Measurements from ENCODE around the gene CACNA1C. TPM values are rescaled to one million over a fixed set of nuclear protein-coding genes. Genes with fewer than 3 reads are reported as not detected.

CACNA1C gene
- total RNA-seq, 3 donors from 2014 or later, result 2.6 to 11.8 (median 9.5) TPM

DNA sequence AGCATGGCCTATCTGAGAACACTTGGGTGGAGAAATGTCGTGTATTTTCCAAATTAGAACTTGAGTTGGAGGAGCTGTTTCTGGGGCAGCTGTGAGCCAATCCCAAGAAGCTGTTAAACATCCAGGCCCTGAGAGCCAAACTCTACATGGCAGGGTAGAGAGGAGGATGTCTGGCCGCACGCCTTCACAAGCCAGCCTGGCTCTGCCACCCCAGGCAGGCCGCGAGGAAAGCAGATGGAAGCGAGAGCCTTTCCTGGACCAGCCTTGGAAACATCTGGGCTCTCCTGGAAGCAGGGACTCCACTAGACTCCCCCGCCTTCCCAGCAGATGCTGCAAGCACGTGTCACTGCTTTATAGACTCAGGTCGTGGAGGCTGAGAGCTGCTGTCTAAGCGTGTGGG is 429.2 kb downstream of the CACNA1C start:
- no peaks in the 10 kb centered on the region for H3K4me1 ChIP-seq
- H3K9me3 ChIP-seq, result no peaks in the 10 kb centered on the region
- no peak for DNase-seq (ENCODE audit: low spot score in 2 of 2)
- H3K4me3 ChIP-seq, result no peak overlapping the region
- H3K36me3 ChIP-seq, result no peaks in the 10 kb centered on the region
- no peak overlapping the region for H3K27ac ChIP-seq
- TF ChIP-seq CTCF (IDR thresholded peaks at IDR 0.05) (no peak), POLR2AphosphoS5 (IDR thresholded peaks at IDR 0.05) (no peak), POLR2A (IDR thresholded peaks at IDR 0.05) (no peak)
- intact Hi-C loops (cut with DNase I; ENCODE audit: low total_unique reads), result no loop called here
- no peaks in the 10 kb centered on the region for H3K27me3 ChIP-seq

- no peaks in the 10 kb centered on the region for H3K4me1 ChIP-seq
- H3K9me3 ChIP-seq, result no peaks in the 10 kb centered on the region
- intact Hi-C loops (cut with DNase I; ENCODE audit: low total_unique reads), result no loop called here
- no peak for DNase-seq (ENCODE audit: low spot score in 2 of 2)
- H3K27ac ChIP-seq, result no peak overlapping the region
- no peak for TF ChIP-seq POLR2A (IDR thresholded peaks at IDR 0.05)
- TF ChIP-seq CTCF (IDR thresholded peaks at IDR 0.05), result no peak
- H3K4me3 ChIP-seq, result no peak overlapping the region
- H3K36me3 ChIP-seq, result no peaks in the 10 kb centered on the region
- H3K27me3 ChIP-seq, result no peaks in the 10 kb centered on the region
Observed at GRCh38 chr12:2482938-2483660, 430.3 kb downstream of the CACNA1C start.

- no peaks in the 10 kb centered on the region for H3K4me1 ChIP-seq
- no peak for TF ChIP-seq POLR2AphosphoS5 (IDR thresholded peaks at IDR 0.05)
- TF ChIP-seq CTCF (IDR thresholded peaks at IDR 0.05), result no peak
- TF ChIP-seq POLR2A (IDR thresholded peaks at IDR 0.05), result no peak
- no peak overlapping the region for H3K4me3 ChIP-seq
- DNase-seq (ENCODE audit: low spot score in 2 of 2), result no peak
- no peaks in the 10 kb centered on the region for H3K27me3 ChIP-seq
- no peaks in the 10 kb centered on the region for H3K36me3 ChIP-seq
- intact Hi-C loops (cut with DNase I; ENCODE audit: low total_unique reads), result no loop called here
- no peaks in the 10 kb centered on the region for H3K9me3 ChIP-seq
- H3K27ac ChIP-seq, result no peak overlapping the region
Observed at GRCh38 chr12:2483713-2484112, 430.9 kb downstream of the CACNA1C start.

GRCh38 chr12:2484141-2484776 is 431.5 kb downstream of the CACNA1C start:
- intact Hi-C loops (cut with DNase I; ENCODE audit: low total_unique reads), result no loop called here
- no peak for TF ChIP-seq CTCF (IDR thresholded peaks at IDR 0.05)
- no peak for TF ChIP-seq POLR2A (IDR thresholded peaks at IDR 0.05)
- TF ChIP-seq POLR2AphosphoS5 (IDR thresholded peaks at IDR 0.05), result no peak
- H3K4me3 ChIP-seq, result no peak overlapping the region
- DNase-seq (ENCODE audit: low spot score in 2 of 2), result no peak
- H3K4me1 ChIP-seq, result no peaks in the 10 kb centered on the region
- H3K27ac ChIP-seq, result no peak overlapping the region
- H3K27me3 ChIP-seq, result no peaks in the 10 kb centered on the region
- no peaks in the 10 kb centered on the region for H3K9me3 ChIP-seq
- H3K36me3 ChIP-seq, result no peaks in the 10 kb centered on the region

GRCh38 chr12:2485681-2486080 is 432.9 kb downstream of the CACNA1C start:
- Histone ChIP-seq H3K27me3 (no peaks in the 10 kb centered on the region), H3K9me3 (no peaks in the 10 kb centered on the region), H3K36me3 (no peaks in the 10 kb centered on the region), H3K4me1 (no peaks in the 10 kb centered on the region), H3K27ac (no peak overlapping the region), H3K4me3 (no peak overlapping the region)
- no peak for DNase-seq (ENCODE audit: low spot score in 2 of 2)
- intact Hi-C loops (cut with DNase I; ENCODE audit: low total_unique reads), result no loop called here
- TF ChIP-seq CTCF (IDR thresholded peaks at IDR 0.05) (no peak), POLR2AphosphoS5 (IDR thresholded peaks at IDR 0.05) (no peak), POLR2A (IDR thresholded peaks at IDR 0.05) (no peak)
